Astrocyte of the hippocampus (primary cell): Measurements from ENCODE around the gene CALD1.

ENCODE experiments used
- DNase-seq: peaks from one replicate; pipeline ENCODE4 v3.0.0; 2011; ENCODE audit warnings: low read depth, low spot score

Gene CALD1

DNA sequence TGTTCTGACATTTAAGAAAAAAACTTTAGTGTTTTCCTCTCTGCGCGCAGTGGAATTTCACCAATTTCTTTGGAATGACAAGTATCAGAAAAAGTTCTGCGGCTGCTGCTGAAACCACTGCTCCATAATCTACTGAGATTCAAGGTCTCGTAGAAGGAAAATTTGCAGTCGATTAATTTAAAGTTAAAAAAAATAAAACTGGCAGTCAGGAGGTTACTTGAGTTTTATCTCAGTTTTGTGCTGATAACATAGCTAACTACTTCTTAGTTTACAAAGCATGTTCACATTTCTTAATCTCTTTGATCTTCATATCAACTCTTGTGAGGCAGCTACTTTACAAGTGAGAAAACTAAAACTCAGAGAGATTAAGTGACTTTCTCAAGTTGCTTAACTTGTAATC is 18.2 kb upstream of the CALD1 start:
- DNase-seq, result peak; percentile 64

GRCh38 chr7:134763960-134764359 is 15.5 kb upstream of the CALD1 start:
- peak; percentile 33 for DNase-seq

DNA sequence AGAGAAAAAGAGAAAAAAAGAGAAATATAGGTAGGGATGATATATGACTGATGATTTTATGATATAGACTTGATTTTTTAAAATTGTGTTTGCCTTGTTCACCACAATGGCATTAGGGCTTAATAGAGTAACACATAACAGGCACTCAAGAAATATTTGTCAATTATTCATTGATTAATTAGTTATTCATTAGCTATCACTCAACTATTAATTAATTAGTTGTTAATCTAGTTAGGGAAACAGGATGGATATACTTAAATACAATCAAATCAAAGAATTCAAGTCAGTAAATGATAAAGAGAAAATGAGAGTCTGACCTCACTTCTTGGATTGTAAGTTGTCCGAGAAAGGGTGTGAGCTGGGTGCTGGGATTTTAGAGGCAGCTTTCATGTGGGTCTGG is 15.1 kb upstream of the CALD1 start:
- no peak for DNase-seq

DNA sequence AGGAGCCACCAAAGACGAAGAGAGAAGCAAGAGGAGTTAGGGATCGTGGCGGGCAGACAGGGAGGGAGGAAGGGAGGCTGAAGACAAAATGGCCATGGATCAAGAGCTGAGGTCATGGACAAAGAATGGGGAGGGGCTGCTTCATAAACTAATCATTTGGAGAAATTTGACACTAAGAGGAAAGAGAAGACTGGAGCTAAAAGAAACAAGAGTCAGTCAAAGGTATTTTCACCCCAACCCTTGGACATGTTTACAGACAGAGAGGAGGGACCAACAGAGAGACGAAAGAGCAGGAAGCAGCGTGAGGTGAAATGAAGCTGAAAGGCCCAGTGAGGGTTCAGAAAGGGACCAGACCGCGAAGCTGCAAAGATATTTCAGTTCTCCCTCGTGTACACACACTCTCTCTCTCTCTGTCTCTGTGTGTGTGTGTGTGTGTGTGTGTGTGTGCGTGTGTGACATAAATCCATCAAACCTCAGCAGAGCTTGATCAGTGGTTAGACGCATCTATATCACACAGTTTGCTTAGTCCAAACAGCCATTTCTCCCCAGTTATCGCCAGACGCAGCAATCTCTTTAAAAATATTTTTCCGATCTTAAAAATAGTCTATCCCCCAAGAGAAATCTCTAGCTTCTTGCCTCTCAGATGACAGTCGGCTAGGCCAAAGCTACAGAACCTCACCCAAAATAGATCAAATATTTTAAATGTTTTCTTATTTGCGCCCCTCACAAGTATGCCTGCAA is 12.5 kb upstream of the CALD1 start:
- DNase-seq, result peak; percentile 54

GRCh38 chr7:134767520-134768168 is 11.8 kb upstream of the CALD1 start:
- no peak for DNase-seq

- DNase-seq, result no peak
Observed at GRCh38 chr7:134768243-134768642, 11.2 kb upstream of the CALD1 start.

GRCh38 chr7:134770676-134771075 is 8.8 kb upstream of the CALD1 start:
- DNase-seq, result no peak

DNA sequence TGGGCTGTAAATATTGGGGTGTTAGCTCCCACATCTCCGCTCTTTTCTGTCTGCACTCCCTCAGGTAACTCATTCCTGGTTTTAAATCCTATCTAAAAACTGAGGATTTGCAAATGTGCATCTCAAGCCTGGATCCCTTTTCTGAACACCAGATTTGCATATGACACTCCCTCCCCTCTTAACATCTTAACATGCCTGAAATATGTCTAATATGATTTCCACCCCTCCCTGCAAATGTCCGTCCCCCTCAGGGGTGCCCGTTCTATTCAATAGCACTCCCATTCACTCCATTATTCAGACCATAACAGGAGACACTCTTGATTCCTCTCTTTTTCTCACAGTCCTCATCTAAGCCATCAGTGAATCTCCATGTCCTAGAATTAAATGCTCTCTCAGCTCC is 8.3 kb upstream of the CALD1 start:
- no peak for DNase-seq

DNA sequence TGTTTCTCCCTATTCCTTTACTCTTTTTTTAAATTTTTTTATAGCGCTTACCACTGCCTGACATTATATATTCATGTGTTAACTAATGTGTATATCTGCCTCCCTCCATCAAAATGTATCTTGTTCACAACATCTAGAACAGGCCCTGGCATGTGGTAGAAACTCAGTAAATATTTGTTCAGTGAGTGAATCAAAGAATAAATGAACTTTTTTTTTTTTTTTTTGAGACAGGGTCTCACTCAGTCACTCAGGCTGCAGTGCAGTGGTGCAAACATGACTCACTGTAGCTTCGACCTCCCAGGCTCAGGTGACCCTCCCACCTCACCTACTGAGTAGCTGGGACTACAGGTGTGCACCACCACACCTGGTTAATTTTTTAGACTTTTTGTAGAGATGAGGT is 7.5 kb upstream of the CALD1 start:
- DNase-seq, result no peak

DNA sequence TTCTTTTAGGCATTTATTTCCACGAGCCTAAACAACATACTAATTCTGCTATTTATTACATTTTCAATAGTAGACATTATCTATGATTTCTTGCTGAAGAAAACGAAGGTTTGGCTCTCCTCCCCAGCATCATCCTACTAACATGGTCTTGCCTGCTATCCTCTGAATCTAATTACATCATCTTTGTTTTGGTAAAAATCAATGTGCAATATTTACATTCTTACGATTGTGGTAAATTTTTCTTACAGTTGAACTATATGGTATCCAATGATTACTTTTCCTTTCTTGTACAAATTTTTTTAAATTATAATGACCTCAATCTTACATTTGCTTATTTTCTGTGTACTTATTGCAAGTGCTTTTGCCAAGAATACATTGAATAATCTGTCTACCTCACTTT is 7.0 kb upstream of the CALD1 start:
- DNase-seq, result no peak

DNA sequence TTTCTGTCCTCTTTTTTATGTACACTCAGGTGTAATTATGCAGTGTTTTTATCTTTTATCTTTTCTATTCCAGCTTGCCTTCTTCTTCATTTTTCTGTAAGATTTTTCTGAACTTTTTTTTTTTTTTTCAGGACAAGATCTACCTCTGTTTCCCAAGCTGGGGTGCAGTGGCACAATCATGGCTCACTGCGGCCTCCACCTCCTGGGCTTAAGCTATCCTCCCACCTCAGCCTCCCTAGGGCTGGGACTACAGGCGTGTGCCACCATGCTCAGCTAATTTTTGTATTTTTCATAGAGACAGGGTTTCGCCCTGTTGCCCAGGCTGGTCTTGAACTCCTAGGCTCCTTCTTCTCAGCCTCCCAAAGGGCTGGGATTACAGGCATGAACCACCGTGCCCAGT is 6.3 kb upstream of the CALD1 start:
- DNase-seq, result no peak

- DNase-seq, result no peak
Observed at GRCh38 chr7:134774119-134774518, 5.3 kb upstream of the CALD1 start.

- DNase-seq, result no peak
Observed at GRCh38 chr7:134777470-134777869, 2.0 kb upstream of the CALD1 start.

DNA sequence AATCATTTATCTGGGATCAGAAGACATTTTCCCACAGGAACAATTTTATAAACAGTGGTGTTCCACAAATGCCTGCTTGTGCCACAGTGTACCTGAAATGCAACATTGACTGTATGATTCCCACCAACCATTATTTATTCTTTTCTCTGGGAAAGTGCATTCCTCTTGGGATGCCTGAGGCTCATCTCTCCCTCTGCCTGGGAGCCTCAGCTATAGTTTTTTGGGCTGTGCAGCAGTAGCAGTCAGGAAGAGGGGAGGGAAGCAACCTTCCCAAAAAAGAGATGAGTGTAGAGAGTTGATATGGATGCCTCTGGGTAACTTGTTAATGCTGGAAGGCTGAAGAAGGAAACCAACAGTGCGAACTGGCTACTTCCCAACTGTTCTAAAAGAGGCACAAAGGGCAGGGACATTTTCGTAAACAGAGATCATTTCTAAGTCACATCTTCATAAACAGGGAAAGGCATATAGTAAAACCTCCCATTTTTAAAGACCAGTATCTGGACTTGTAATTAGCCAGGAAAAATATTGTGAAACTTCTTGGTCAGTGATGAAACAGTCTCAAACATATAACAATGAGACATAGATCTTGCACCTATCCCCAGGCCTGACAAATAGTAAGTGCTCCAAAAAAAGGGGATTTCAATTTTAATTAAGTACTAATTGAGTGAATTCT is 1.4 kb upstream of the CALD1 start:
- DNase-seq, result peak; percentile 24

GRCh38 chr7:134779741-134780065 is 269 bp downstream of the CALD1 start:
- no peak for DNase-seq

- DNase-seq, result peak; percentile 45
Observed at GRCh38 chr7:134780166-134780828, 863 bp downstream of the CALD1 start.

DNA sequence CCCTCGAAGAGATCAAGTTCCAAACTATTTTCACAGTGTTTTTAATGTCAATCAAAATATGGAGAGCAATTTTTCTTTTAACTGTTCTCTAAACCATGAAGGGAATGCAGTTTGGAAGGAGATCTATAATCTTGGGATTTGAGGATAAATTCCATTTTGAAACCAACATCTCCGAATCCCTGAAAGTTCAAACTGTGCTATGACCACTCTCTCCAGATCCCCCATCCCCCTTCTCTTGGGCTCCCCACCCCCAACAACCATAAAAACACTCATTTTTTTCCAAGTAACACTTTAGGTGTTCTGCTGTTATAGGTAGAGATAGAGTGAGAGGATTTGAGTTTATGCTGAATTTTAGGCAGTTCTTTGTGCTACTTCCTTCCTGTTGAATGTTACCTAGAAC is 1.7 kb downstream of the CALD1 start:
- peak; percentile 52 for DNase-seq

DNA sequence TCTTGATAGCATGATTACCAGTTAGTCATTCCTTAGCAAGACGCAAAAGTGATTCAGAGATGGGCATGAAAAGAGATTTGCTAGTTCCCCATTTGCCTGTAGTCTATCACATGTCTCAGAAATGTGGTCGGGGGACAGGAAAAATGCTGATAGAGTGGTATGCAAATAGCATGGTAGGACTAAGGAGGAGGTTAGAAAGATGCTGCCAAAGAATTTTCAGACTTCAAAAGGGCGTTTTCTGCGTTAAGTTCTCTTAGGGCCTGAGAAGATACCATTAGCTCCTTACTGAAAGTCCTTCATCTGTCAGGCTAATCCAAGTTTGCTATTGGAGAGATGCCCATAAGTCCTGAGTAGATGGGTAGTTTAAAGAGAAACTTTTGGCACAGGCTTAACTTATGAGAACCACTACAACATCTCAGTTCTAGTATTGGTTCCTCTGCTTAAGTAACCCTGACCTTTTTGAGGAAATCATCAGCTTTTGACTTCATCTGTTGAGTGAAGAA is 2.7 kb downstream of the CALD1 start:
- DNase-seq, result peak; percentile 68

- DNase-seq, result peak; percentile 37
Observed at GRCh38 chr7:134783294-134784069, 4.0 kb downstream of the CALD1 start.

- DNase-seq, result peak; percentile 72
Observed at GRCh38 chr7:134784251-134785049, 5.0 kb downstream of the CALD1 start.

DNA sequence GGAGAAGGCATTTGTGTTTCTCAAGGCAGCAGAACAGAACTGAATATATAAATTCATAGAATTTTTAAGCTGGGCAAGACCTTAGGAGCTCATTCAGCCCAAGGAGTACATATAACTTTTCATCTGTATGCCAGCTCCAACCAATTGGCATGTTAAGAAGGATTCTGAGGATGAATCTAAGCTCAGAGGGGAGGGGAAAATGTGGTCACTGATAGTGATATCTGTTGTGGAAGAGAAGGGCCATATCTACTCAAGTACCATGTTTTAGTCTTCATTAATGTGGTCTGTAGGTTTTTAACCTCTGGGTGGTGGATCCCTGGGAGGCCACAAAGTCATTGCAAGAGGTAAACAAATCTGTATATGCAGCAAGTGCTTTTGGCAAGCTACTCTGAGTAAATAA is 6.4 kb downstream of the CALD1 start:
- DNase-seq, result peak; percentile 38
